ENCODE results near the gene TMED9.

- TF ChIP-seq, protein P1, sequence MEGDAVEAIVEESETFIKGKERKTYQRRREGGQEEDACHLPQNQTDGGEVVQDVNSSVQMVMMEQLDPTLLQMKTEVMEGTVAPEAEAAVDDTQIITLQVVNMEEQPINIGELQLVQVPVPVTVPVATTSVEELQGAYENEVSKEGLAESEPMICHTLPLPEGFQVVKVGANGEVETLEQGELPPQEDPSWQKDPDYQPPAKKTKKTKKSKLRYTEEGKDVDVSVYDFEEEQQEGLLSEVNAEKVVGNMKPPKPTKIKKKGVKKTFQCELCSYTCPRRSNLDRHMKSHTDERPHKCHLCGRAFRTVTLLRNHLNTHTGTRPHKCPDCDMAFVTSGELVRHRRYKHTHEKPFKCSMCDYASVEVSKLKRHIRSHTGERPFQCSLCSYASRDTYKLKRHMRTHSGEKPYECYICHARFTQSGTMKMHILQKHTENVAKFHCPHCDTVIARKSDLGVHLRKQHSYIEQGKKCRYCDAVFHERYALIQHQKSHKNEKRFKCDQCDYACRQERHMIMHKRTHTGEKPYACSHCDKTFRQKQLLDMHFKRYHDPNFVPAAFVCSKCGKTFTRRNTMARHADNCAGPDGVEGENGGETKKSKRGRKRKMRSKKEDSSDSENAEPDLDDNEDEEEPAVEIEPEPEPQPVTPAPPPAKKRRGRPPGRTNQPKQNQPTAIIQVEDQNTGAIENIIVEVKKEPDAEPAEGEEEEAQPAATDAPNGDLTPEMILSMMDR (IDR thresholded peaks at IDR 0.05), result no peak
- no peak for TF ChIP-seq POLR2A (IDR thresholded peaks at IDR 0.05)
Measured at GRCh38 chr5:177610770-177611445, 18.9 kb downstream of the TMED9 start.
